ENCODE measurements around the gene ACBD6.

The ACBD6 gene

GRCh38 chr1:180392020-180392419, 110.4 kb downstream of the ACBD6 start:
- Histone ChIP-seq H3K27ac (replicated peaks) (no peak overlapping the region), H3K4me3 (replicated peaks; ENCODE audit: insufficient read depth, low read length) (no peak overlapping the region), H3K27me3 (ENCODE audit: insufficient read depth, poor library complexity, severe bottlenecking) (no peaks in the 10 kb centered on the region)
- no peak for DNase-seq (ENCODE audit: low read depth in 1 of 2, low spot score in 1 of 2)
- TF ChIP-seq, protein P1, sequence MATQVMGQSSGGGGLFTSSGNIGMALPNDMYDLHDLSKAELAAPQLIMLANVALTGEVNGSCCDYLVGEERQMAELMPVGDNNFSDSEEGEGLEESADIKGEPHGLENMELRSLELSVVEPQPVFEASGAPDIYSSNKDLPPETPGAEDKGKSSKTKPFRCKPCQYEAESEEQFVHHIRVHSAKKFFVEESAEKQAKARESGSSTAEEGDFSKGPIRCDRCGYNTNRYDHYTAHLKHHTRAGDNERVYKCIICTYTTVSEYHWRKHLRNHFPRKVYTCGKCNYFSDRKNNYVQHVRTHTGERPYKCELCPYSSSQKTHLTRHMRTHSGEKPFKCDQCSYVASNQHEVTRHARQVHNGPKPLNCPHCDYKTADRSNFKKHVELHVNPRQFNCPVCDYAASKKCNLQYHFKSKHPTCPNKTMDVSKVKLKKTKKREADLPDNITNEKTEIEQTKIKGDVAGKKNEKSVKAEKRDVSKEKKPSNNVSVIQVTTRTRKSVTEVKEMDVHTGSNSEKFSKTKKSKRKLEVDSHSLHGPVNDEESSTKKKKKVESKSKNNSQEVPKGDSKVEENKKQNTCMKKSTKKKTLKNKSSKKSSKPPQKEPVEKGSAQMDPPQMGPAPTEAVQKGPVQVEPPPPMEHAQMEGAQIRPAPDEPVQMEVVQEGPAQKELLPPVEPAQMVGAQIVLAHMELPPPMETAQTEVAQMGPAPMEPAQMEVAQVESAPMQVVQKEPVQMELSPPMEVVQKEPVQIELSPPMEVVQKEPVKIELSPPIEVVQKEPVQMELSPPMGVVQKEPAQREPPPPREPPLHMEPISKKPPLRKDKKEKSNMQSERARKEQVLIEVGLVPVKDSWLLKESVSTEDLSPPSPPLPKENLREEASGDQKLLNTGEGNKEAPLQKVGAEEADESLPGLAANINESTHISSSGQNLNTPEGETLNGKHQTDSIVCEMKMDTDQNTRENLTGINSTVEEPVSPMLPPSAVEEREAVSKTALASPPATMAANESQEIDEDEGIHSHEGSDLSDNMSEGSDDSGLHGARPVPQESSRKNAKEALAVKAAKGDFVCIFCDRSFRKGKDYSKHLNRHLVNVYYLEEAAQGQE (IDR thresholded peaks at IDR 0.05; ENCODE audit: insufficient replicate concordance, low read depth), result no peak
- no peak for TF ChIP-seq GABPA (IDR thresholded peaks at IDR 0.05; ENCODE audit: low read depth)

DNA sequence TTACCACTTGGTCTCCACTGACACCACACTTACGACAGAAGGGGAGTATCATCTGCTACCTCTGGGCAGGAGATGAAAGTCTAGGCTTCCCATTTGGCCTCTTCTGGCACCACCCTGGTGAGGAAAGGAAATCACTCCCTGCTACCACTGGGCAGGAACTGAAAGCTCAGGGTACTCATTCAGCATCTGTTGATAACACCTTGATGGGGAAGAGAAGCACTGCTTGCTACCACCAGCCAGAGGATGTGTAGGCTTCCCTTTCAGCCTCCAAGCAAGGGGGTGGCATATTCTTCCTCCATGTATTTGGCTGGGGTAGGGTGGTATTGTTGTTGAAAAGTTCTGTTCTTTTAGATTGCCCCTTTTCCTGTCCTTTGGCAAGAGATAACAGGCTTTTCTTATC, 115.0 kb downstream of the ACBD6 start:
- H3K27me3 ChIP-seq (ENCODE audit: insufficient read depth, poor library complexity, severe bottlenecking), result no peaks in the 10 kb centered on the region
- no peak for DNase-seq (ENCODE audit: low read depth in 1 of 2, low spot score in 1 of 2)
- H3K27ac ChIP-seq (replicated peaks), result no peak overlapping the region
- no peak overlapping the region for H3K4me3 ChIP-seq (replicated peaks; ENCODE audit: insufficient read depth, low read length)
- no peak for TF ChIP-seq SPI1 (IDR thresholded peaks at IDR 0.05; ENCODE audit: borderline replicate concordance, low read depth)
- TF ChIP-seq, protein P2, sequence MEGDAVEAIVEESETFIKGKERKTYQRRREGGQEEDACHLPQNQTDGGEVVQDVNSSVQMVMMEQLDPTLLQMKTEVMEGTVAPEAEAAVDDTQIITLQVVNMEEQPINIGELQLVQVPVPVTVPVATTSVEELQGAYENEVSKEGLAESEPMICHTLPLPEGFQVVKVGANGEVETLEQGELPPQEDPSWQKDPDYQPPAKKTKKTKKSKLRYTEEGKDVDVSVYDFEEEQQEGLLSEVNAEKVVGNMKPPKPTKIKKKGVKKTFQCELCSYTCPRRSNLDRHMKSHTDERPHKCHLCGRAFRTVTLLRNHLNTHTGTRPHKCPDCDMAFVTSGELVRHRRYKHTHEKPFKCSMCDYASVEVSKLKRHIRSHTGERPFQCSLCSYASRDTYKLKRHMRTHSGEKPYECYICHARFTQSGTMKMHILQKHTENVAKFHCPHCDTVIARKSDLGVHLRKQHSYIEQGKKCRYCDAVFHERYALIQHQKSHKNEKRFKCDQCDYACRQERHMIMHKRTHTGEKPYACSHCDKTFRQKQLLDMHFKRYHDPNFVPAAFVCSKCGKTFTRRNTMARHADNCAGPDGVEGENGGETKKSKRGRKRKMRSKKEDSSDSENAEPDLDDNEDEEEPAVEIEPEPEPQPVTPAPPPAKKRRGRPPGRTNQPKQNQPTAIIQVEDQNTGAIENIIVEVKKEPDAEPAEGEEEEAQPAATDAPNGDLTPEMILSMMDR (IDR thresholded peaks at IDR 0.05; ENCODE audit: insufficient read depth, low read length), result no peak
- TF ChIP-seq, protein P1 (IDR thresholded peaks at IDR 0.05; ENCODE audit: insufficient replicate concordance, low read depth), result no peak
- TF ChIP-seq GABPA (IDR thresholded peaks at IDR 0.05; ENCODE audit: low read depth), result no peak
- TF ChIP-seq POLR2AphosphoS5 (IDR thresholded peaks at IDR 0.05; ENCODE audit: low read depth), result no peak

DNA sequence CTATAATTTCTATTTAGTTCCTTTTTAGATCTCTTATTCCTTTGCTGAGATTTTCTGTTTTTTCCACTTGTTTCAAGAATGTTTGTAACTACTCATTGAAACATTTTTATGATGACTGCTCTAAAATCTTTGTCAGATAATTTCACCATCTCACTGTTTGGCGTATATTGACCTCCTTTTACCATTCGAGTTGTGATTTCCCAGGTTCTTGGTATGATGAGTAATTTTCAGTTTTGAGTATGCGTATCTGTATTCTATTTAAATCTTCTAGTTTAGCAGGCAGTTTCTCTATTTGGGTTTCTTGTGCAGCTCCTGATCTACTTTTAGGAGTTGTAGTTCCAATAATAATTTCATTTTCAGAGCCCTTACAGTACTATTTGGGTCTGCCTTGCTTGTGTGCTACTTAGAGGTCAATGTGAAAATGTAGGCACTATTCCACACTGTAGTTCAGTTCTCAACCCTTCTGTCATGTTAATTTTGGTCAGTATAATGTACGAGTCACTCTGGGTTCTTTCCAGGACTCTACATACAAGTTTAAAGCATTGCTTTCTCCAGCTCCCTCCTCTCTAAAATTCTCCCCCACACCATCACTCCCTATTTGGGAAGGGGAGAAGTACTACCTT, 115.5 kb downstream of the ACBD6 start:
- Histone ChIP-seq H3K27me3 (ENCODE audit: insufficient read depth, poor library complexity, severe bottlenecking) (no peaks in the 10 kb centered on the region), H3K4me3 (replicated peaks; ENCODE audit: insufficient read depth, low read length) (no peak overlapping the region), H3K27ac (replicated peaks) (no peak overlapping the region)
- DNase-seq (ENCODE audit: low read depth in 1 of 2, low spot score in 1 of 2), result no peak
- TF ChIP-seq POLR2AphosphoS5 (IDR thresholded peaks at IDR 0.05; ENCODE audit: low read depth) (no peak), SPI1 (IDR thresholded peaks at IDR 0.05; ENCODE audit: borderline replicate concordance, low read depth) (no peak), GABPA (IDR thresholded peaks at IDR 0.05; ENCODE audit: low read depth) (no peak)
- TF ChIP-seq, protein P1 (IDR thresholded peaks at IDR 0.05; ENCODE audit: insufficient replicate concordance, low read depth), result no peak
- TF ChIP-seq, protein P2 (IDR thresholded peaks at IDR 0.05; ENCODE audit: insufficient read depth, low read length), result no peak
